Fibroblast of peridontal ligament (primary cell): ENCODE measurements around the gene CTNNA3.
"Not testable (repeated sequence)": the region's sequence is repeated elsewhere in the genome, so short reads cannot be mapped to it uniquely, and the experiment has no call there.

Experiments used
- DNase-seq: peaks from one replicate; pipeline ENCODE4 v3.0.0-alpha.2; 2010; ENCODE audit errors: extremely low read depth

Gene CTNNA3

GRCh38 chr10:67506083-67506756 is 189.8 kb downstream of the CTNNA3 start:
- no peak for DNase-seq

DNA sequence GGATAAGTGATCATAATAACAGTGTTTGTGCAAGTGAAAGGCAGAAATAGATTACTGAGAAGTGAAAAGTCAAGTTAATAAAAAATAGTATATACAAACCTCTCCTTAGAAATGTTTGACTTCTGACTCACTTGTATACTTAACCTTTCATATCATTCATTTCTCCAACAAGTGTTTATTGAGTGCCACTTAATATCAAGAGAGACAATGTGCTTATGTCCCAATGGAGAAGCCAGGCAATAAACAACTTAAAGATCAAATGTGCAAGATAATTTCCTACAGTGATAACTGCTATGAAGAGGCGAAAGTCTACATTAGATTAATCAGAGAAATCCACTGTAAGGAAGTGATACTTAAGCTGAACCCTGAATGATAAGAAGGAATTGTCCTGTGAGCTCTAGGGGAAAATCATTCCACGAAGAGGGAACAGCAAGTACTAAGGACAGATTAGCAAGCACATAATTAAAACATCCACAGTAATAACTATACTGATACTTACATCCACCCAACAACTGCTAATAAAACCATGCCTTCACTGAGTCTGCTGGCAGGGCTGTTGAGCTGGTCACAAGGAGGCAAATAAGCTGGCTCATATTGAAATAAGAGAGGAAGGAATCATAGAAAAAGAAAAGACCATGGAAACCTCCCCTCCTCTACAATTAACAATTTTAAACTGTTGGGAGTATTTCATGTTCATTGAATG is 203.5 kb downstream of the CTNNA3 start:
- DNase-seq: no peak

GRCh38 chr10:67487906-67488619 is 207.9 kb downstream of the CTNNA3 start:
- DNase-seq: no peak

- no peak for DNase-seq
Observed at GRCh38 chr10:67487199-67487598, 208.8 kb downstream of the CTNNA3 start.

DNA sequence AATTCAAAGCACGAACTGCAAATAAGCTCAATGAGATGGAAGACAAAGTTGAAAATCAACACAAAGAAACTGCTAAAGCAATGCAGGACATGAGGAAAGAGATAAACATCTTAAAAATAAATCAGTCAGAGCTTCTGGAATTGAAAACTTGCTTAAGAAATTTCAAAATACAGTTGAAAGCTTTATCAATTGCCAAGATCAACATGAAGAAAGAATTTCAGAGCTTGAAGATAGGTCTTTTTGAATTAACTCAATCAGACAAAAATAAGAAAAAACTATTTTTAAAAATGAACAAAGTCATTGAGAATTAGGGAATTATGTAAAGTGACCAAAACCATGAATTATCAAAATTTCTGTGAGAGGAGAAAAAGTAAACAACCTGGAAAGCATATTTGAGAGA is 218.1 kb downstream of the CTNNA3 start:
- DNase-seq: no peak

DNA sequence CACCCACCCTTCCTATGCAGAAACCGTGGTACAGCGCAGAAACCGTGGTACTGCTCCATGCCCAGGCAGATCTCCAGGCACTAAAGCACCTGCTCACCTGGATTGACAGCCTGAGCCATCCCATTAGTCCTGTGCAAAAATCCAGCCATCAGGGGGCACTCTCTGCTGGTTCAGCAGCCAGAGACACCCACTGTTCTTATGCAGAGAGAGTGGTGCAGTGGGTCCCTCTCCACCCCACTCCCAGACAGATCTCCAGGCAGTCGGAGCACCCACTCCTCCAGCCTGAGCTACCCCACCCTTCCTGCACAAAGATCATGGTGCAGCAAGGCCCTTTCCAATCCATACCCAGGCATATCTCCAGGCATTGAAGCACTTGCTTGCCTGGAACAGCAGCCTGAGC is 219.8 kb downstream of the CTNNA3 start:
- DNase-seq: no peak

DNA sequence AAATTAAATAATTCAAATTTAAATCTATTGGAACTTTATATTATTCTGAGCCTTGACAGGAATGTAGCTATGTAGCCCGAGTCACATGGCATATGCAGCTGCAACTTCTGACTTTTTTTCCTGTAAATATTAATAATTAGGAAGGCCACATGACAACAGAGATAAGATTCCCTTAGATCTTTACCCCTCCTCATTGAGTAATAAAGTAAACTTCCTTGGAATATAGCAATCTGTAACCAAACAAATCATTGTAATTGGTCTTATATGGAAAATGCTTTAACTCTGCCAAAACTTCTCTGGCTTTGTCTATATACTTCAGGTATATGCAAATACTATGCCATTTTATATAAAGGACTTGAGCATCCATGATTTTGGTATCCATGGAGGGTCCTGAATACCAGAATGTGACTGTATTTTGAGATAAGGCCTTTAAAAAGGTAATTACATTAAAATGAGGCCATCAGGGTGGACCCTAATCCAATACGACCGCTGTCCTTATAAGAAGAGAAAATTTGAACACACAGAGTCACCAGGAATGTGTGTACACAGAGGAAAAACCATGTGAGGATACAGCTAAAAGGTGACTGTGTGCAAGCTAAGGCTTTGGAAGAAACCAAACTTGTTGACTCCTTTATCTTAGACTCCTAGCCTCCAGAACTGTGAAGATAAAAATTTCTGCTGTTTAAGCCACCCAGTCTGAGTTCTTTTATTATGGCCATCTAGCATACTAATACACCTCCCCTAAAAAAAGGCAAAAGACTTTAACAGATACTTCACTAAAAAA is 222.0 kb downstream of the CTNNA3 start:
- no peak for DNase-seq

- no peak for DNase-seq
Observed at GRCh38 chr10:67471022-67471421, 225.0 kb downstream of the CTNNA3 start.

- DNase-seq: no peak
Observed at GRCh38 chr10:67464278-67464677, 231.7 kb downstream of the CTNNA3 start.

GRCh38 chr10:67452892-67453291 is 243.1 kb downstream of the CTNNA3 start:
- DNase-seq: no peak

GRCh38 chr10:67438605-67439304 is 257.2 kb downstream of the CTNNA3 start:
- no peak for DNase-seq

GRCh38 chr10:67433276-67433675 is 262.7 kb downstream of the CTNNA3 start:
- no peak for DNase-seq

- DNase-seq: no peak
Observed at GRCh38 chr10:67402620-67403019, 293.4 kb downstream of the CTNNA3 start.

GRCh38 chr10:67401711-67402110 is 294.3 kb downstream of the CTNNA3 start:
- DNase-seq: no peak

DNA sequence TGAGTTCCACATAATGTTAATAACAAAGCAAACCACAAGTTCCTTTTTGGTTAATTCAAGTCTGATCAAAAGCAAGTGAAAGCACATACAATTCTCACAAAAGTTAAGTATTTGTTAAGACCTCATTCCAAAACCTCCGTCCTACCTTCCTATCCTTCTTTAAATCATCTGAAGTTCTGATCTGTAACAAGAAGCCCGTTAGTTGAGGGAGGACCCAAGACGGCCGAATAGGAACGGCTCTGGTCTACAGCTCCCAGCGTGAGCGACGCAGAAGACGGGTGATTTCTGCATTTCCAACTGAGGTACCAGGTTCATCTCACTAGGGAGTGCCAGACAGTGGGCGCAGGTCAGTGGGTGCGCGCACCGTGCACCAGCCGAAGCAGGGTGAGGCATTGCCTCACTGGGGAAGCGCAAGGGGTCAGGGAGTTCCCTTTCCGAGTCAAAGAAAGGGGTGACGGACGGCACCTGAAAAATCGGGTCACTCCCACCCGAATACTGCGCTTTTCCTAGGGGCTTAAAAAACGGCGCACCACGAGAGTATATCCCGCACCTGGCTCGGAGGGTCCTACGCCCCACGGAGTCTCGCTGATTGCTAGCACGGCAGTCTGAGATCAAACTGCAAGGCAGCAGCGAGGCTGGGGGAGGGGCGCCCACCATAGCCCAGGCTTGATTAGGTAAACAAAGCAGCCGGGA is 309.0 kb downstream of the CTNNA3 start:
- DNase-seq: not testable (repeated sequence)

GRCh38 chr10:67386260-67386659 is 309.7 kb downstream of the CTNNA3 start:
- DNase-seq: no peak

GRCh38 chr10:67385566-67385965 is 310.4 kb downstream of the CTNNA3 start:
- DNase-seq: no peak

DNA sequence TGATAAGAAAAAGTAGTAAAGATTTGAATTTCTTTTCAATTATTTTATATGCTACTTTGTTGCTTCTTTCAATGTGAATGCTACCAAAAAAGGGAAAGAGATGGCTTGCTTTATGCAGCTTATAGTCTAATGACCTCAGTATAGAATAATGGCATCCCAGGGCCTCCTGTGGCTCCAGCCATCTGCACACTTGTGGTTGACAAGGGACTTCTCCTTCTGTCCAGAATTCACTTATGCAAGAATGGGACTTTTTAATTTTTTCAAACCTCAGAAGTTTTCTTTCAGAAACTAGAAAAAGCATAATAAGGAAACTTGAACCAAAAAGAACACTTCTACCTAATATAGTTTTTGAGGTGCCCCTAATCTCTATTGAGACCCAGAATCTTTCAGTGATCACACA is 310.9 kb downstream of the CTNNA3 start:
- no peak for DNase-seq

DNA sequence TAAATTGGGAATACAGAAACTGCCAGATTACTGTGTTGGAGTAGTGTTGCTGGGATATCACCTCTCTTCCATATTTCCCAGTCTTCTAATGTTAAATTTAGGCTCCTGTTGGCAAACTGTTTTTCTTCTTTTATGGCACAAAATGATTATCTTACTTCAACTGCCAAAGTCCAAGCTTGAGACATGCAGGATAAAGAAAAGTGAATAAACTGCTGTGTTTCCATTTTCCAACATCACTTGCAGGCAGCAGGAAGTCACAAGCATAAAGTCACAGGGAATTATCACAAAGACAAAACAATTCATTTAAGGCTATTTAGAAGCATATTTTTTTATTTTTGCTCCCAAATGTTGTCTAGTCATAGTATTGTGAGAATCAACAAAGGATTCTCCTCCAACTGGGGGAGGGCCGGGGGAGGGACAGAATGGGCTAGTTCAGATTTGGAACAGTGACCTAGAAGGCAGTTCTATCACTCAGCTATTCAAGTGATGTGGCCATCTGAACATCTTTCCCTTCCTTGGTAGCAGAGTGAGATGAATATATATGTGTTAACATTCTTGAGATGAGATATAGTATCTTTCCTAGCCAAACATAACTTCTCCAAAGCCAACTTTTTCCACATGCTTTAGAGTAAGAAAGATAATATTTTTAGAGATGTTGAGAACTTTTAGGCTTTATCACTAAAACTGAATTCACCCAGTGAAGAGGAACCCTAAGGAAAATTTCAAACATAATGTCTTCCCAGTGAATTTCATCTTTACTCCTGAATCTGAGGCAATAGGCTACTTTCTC is 364.7 kb downstream of the CTNNA3 start:
- DNase-seq: no peak
